DND-41 (cell line): Measurements from ENCODE around the gene OR2F2.

Experiments used
- ATAC-seq: fragments of 200-7000 bp; cut with Tn5 transposase; 3 replicates; pipeline ENCODE4 v1.9.1; 2021; ENCODE audit warnings: low read depth; ENCODE audit not compliant: insufficient read depth
- DNase-seq: peaks from one replicate; pipeline ENCODE4 v3.0.0-alpha.2; 2020
- H2AFZ ChIP-seq: 2 replicates; pipeline ENCODE4 v1.6.0; 2012; ENCODE audit warnings: low read depth, low read length
- H3K27ac ChIP-seq: 2 replicates; pipeline ENCODE4 v1.5.1; 2012; ENCODE audit warnings: low read length, inconsistent platforms
- H3K27me3 ChIP-seq: fragments of 200-600 bp; sonication (generic); 2 replicates; pipeline ENCODE4 v1.6.0; 2012; ENCODE audit warnings: low read length, mild to moderate bottlenecking, inconsistent platforms; ENCODE audit not compliant: insufficient read depth, poor library complexity
- H3K36me3 ChIP-seq: 2 replicates; pipeline ENCODE4 v1.5.1; 2012; ENCODE audit warnings: low read length, inconsistent platforms; ENCODE audit not compliant: insufficient read depth
- H3K4me1 ChIP-seq: 2 replicates; pipeline ENCODE4 v1.5.1; 2012; ENCODE audit warnings: mild to moderate bottlenecking, low read length; ENCODE audit not compliant: insufficient read depth
- H3K4me2 ChIP-seq: 2 replicates; pipeline ENCODE4 v1.6.0; 2012; ENCODE audit warnings: mild to moderate bottlenecking, moderate library complexity, low read length, inconsistent platforms; ENCODE audit not compliant: insufficient read depth
- H3K4me3 ChIP-seq, 2 experiments: fragments of 200-600 bp in 1 of 2; shearing (Covaris generic) in 1 of 2; 2 replicates each; pipeline ENCODE4 v1.5.1; 2012 to 2016; ENCODE audit warnings: inconsistent platforms in 2 of 2, low read length in 2 of 2, mild to moderate bottlenecking in 2 of 2, low read depth in 1 of 2, moderate library complexity in 1 of 2
- H3K79me2 ChIP-seq: 2 replicates; pipeline ENCODE4 v1.6.0; 2012; ENCODE audit warnings: low read length, inconsistent platforms; ENCODE audit not compliant: insufficient read depth
- H3K9ac ChIP-seq: 2 replicates; pipeline ENCODE4 v1.6.0; 2012; ENCODE audit warnings: low read depth, mild to moderate bottlenecking, inconsistent platforms, low read length, moderate library complexity
- H3K9me3 ChIP-seq: 2 replicates; pipeline ENCODE4 v1.5.1; 2012; ENCODE audit warnings: low read length, moderate library complexity, mild to moderate bottlenecking, inconsistent platforms; ENCODE audit not compliant: insufficient read depth, severe bottlenecking
- H4K20me1 ChIP-seq: 2 replicates; pipeline ENCODE4 v1.6.0; 2012; ENCODE audit warnings: low read length; ENCODE audit not compliant: insufficient read depth
- EZH2 ChIP-seq: IDR thresholded peaks from 3 replicates; pipeline ENCODE4 v1.6.1; 2012; ENCODE audit warnings: borderline replicate concordance, low read depth, mild to moderate bottlenecking, moderate library complexity, low read length, inconsistent platforms; ENCODE audit not compliant: severe bottlenecking
- TF ChIP-seq, protein P1 (sequence below): IDR thresholded peaks from 2 replicates; pipeline ENCODE4 v1.5.1; 2012; ENCODE audit warnings: borderline replicate concordance, low read length, moderate library complexity, mild to moderate bottlenecking; ENCODE audit not compliant: poor library complexity, severe bottlenecking; ENCODE audit errors: extremely low read depth

Gene OR2F2

DNA sequence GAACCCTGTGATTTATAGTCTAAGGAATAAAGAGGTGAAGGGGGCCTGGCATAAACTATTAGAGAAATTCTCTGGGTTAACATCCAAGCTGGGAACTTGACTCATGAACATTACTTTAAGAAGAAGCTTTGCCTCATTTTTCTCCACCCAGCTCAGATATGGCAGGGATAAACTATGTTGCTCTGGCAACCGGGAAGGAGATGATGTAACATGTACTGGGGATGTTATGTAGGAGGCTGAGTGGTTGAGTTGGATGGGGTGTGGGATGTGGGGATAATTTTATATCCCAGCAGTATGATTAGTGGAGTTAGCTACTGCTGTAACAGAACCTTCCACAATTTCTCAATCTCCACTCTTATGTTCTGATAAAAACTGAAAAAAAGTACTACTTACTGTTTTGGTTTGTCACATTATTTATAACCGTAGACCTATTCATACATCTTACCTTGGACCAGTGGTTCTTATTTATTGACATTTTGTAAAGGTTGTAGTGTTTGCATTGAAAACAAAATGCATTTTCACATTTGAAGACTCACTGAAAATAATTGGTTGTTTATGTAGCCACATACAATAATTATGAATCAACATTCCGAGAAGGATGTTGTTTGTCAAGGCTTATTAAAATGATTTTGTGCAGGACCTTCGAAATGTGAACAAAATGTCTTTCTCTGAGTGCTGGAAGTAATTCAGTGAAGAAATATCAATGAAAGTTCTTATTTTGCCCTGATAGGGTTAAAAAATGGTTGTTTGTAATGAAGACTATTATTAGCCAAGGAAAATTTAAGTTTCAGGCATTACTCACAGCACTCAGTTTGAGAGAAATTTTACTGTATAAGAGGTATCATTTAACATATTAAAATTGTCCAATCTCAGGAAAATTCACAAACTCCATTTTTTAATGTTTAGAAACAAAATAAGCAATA, 1.3 kb downstream of the OR2F2 start:
- ATAC-seq (no peak), DNase-seq (no peak)
- no peak overlapping the region for H3K4me2 ChIP-seq
- no peaks in the 10 kb centered on the region for H3K27me3 ChIP-seq
- no peak overlapping the region for H2AFZ ChIP-seq
- no peak overlapping the region for H3K9ac ChIP-seq
- H3K4me1 ChIP-seq: no peaks in the 10 kb centered on the region
- H3K4me3 ChIP-seq: no peak overlapping the region
- no peak overlapping the region for H3K27ac ChIP-seq
- H3K36me3 ChIP-seq: no peaks in the 10 kb centered on the region
- no peaks in the 10 kb centered on the region for H4K20me1 ChIP-seq
- TF ChIP-seq, protein P1, sequence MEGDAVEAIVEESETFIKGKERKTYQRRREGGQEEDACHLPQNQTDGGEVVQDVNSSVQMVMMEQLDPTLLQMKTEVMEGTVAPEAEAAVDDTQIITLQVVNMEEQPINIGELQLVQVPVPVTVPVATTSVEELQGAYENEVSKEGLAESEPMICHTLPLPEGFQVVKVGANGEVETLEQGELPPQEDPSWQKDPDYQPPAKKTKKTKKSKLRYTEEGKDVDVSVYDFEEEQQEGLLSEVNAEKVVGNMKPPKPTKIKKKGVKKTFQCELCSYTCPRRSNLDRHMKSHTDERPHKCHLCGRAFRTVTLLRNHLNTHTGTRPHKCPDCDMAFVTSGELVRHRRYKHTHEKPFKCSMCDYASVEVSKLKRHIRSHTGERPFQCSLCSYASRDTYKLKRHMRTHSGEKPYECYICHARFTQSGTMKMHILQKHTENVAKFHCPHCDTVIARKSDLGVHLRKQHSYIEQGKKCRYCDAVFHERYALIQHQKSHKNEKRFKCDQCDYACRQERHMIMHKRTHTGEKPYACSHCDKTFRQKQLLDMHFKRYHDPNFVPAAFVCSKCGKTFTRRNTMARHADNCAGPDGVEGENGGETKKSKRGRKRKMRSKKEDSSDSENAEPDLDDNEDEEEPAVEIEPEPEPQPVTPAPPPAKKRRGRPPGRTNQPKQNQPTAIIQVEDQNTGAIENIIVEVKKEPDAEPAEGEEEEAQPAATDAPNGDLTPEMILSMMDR: no peak
- no peaks in the 10 kb centered on the region for H3K79me2 ChIP-seq
- no peaks in the 10 kb centered on the region for H3K9me3 ChIP-seq

DNA sequence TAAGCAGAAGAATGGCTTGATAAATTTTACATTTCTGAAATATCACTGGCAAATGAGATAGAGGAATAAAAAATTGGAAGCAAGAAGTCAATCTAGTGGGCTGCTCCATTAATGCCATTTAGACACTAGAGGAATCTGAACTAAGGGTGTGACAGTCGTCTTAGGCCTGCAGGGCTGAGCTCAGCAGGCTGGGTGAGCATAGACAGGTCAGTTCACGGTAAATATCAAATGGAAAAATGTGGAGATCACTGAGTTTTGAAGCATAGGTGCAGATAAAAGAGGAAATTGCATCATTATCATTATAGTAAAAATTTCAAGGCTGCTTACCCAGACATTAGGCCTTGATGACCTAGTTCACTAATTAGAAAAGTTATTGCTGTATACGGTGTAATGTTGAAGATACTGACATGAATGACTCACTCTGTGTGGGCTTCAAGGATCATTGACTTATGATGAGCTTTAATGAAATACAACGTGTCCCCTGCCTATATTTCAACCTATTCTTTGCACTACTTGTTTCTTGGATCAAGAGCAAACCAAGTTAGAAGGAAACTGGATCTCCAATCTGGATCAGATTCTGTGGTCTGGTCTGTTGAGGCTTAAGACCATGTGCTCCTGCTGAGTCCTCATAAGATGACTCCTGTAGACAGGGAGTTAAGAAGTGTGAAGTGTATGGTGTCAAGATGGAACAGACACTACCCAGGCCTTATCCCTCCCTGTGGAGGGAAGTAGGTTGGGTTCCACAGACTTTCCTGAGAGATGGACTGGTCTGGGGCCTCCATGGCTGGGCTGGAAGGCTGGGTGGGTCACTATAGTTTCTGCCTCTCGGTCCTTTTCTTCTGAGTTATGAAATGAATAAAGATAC, 3.6 kb downstream of the OR2F2 start:
- H3K79me2 ChIP-seq: no peaks in the 10 kb centered on the region
- no peak for TF ChIP-seq EZH2
- TF ChIP-seq, protein P1: no peak

DNA sequence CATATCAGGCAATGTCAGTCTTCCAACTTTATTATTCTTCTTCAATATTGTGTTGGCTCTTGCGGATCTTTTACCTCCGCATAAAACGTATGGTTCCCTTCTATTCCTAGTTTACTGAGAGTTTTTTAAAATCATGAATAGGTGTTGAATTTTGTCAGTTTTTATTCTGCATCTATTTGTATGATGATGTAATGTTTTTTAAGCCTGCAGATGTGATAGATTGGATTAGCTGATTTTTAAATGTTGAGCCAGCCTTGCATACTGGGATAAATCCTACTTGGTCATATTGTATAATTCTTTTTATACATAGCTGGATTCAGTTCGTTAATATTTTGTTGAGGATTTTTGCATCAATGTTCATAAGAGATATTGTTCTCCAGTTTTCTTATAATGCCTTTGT, 10.4 kb downstream of the OR2F2 start:
- Histone ChIP-seq H3K4me3 (no peak overlapping the region), H4K20me1 (no peaks in the 10 kb centered on the region), H3K4me2 (no peak overlapping the region), H3K79me2 (no peaks in the 10 kb centered on the region), H3K36me3 (no peaks in the 10 kb centered on the region), H3K4me1 (no peaks in the 10 kb centered on the region), H3K27ac (no peak overlapping the region), H3K9me3 (no peaks in the 10 kb centered on the region), H2AFZ (no peak overlapping the region), H3K9ac (no peak overlapping the region), H3K27me3 (peaks cover 3% of the 10 kb centered on the region)
- TF ChIP-seq, protein P1: no peak
- no peak for TF ChIP-seq EZH2
- ATAC-seq (no peak), DNase-seq (no peak)

More for the DNA sequence above, 3.6 kb downstream of the OR2F2 start:
- H3K4me3 ChIP-seq: no peak overlapping the region
- H3K9me3 ChIP-seq: no peaks in the 10 kb centered on the region
- no peak overlapping the region for H2AFZ ChIP-seq
- no peak overlapping the region for H3K9ac ChIP-seq
- H4K20me1 ChIP-seq: no peaks in the 10 kb centered on the region
- ATAC-seq: no peak
- DNase-seq: no peak
- no peaks in the 10 kb centered on the region for H3K4me1 ChIP-seq
- H3K36me3 ChIP-seq: no peaks in the 10 kb centered on the region
- H3K27me3 ChIP-seq: no peaks in the 10 kb centered on the region
- no peak overlapping the region for H3K4me2 ChIP-seq
- no peak overlapping the region for H3K27ac ChIP-seq
